B cell (primary cell): ENCODE data around the gene TWNK. TPM values are rescaled to one million over a fixed set of nuclear protein-coding genes. Genes with fewer than 3 reads are reported as not detected.

Experiments
- ATAC-seq: fragments of 200-7000 bp; cut with Tn5 transposase; one replicate; pipeline ENCODE4 v1.10.0; 2021; ENCODE audit warnings: low read depth, mild to moderate bottlenecking, moderate number of reproducible peaks, moderate library complexity
- CTCF ChIA-PET: fragments of 350-600 bp; sonication (Branson Sonifier 250); formaldehyde crosslinking; loops from one replicate; lab custom pipeline; 2021; ENCODE audit warnings: antibody characterized with exemption, inconsistent platforms; lab: Charles Lee
- POLR2A ChIA-PET: fragments of 350-600 bp; sonication (Branson Sonifier 250); formaldehyde crosslinking; loops from one replicate; lab custom pipeline; 2021; ENCODE audit warnings: antibody characterized with exemption; lab: Charles Lee
- DNase-seq: peaks from one replicate; pipeline ENCODE4 v3.0.0; 2013
- H2AFZ ChIP-seq: 2 replicates; pipeline ENCODE4 v1.6.1; 2012; ENCODE audit warnings: mild to moderate bottlenecking, low read depth, low read length; ENCODE audit not compliant: insufficient read depth, poor library complexity, severe bottlenecking
- H3K27ac ChIP-seq, 2 donors: 1 replicate in 1 of 2; 2 replicates in 1 of 2; pipeline ENCODE4 v1.5.1; 2012 to 2013; ENCODE audit warnings: low read length in 2 of 2, mild to moderate bottlenecking in 2 of 2, moderate library complexity in 1 of 2
- H3K27me3 ChIP-seq, 4 experiments: fragments of 200-600 bp in 1 of 4; sonication (generic) in 1 of 4; replicated peaks in 1 of 4; 1 replicate in 2 of 4; 2 replicates in 2 of 4; pipeline versions ENCODE4 v1.6.1 to v1.7.0; 2013 to 2016; ENCODE audit warnings: low read length in 3 of 4, mild to moderate bottlenecking in 2 of 4, mixed read lengths in 1 of 4, moderate library complexity in 1 of 4; ENCODE audit not compliant: insufficient read depth in 4 of 4, control insufficient read depth in 3 of 4; ENCODE audit errors: control extremely low read depth in 1 of 4
- H3K36me3 ChIP-seq, 2 experiments: replicated peaks in 1 of 2; 1 replicate in 1 of 2; 2 replicates in 1 of 2; pipeline versions ENCODE4 v1.6.1 to v1.7.1; 2013; ENCODE audit warnings: low read length in 1 of 2; ENCODE audit not compliant: insufficient read depth in 2 of 2, control insufficient read depth in 1 of 2; ENCODE audit errors: control extremely low read depth in 1 of 2, extremely low read depth in 1 of 2
- H3K4me1 ChIP-seq, 2 donors: fragments of 200-600 bp in 1 of 2; sonication (generic) in 1 of 2; 1 replicate in 1 of 2; 2 replicates in 1 of 2; pipeline versions ENCODE4 v1.5.1 to v1.6.1; 2013 to 2017; ENCODE audit warnings: low read length in 2 of 2; ENCODE audit not compliant: control insufficient read depth in 2 of 2, insufficient read depth in 2 of 2
- H3K4me2 ChIP-seq: replicated peaks from 2 replicates; pipeline ENCODE3; 2012; ENCODE audit warnings: mild to moderate bottlenecking, low read depth, low read length; ENCODE audit not compliant: poor library complexity, severe bottlenecking
- H3K4me3 ChIP-seq, 5 experiments: fragments of 200-600 bp in 1 of 5; sonication (generic) in 1 of 5; 1 replicate in 3 of 5; 2 replicates in 2 of 5; pipeline versions ENCODE4 v1.5.1 to v1.7.0; 2011 to 2016; ENCODE audit warnings: low read length in 4 of 5, mild to moderate bottlenecking in 4 of 5, low read depth in 2 of 5, control low read depth in 1 of 5, moderate library complexity in 1 of 5; ENCODE audit not compliant: insufficient read depth in 1 of 5; ENCODE audit errors: control extremely low read depth in 1 of 5, extremely low read depth in 1 of 5
- H3K79me2 ChIP-seq: fragments of 200-600 bp; sonication (generic); one replicate; pipeline ENCODE4 v1.6.0; 2016; ENCODE audit warnings: low read length; ENCODE audit not compliant: control insufficient read depth, insufficient read depth
- H3K9ac ChIP-seq: fragments of 200-600 bp; sonication (generic); 2 replicates; pipeline ENCODE4 v1.6.1; 2017; ENCODE audit warnings: mild to moderate bottlenecking, low read length, moderate library complexity
- H3K9me3 ChIP-seq, 3 donors: one replicate each; pipeline versions ENCODE4 v1.6.1 to v1.7.1; 2013; ENCODE audit warnings: low read length in 2 of 3; ENCODE audit not compliant: control insufficient read depth in 2 of 3, insufficient read depth in 1 of 3; ENCODE audit errors: control extremely low read depth in 1 of 3
- H4K20me1 ChIP-seq: 2 replicates; pipeline ENCODE4 v1.6.0; 2012; ENCODE audit warnings: mild to moderate bottlenecking, low read length; ENCODE audit not compliant: insufficient read depth, control insufficient read depth, poor library complexity, severe bottlenecking
- H3K27ac Mint-ChIP-seq: one replicate; pipeline ENCODE4 v1.8.0; 2021; ENCODE audit warnings: mixed read lengths
- H3K27me3 Mint-ChIP-seq: one replicate; pipeline ENCODE4 v1.8.0; 2021; ENCODE audit warnings: mixed read lengths
- H3K4me1 Mint-ChIP-seq: one replicate; pipeline ENCODE4 v1.8.0; 2021; ENCODE audit warnings: mixed read lengths
- H3K4me3 Mint-ChIP-seq: one replicate; pipeline ENCODE4 v1.8.0; 2021; ENCODE audit warnings: mixed read lengths
- H3K9me3 Mint-ChIP-seq: one replicate; pipeline ENCODE4 v1.8.0; 2022; ENCODE audit warnings: mixed read lengths; ENCODE audit not compliant: insufficient read depth
- EZH2 ChIP-seq: IDR thresholded peaks from 2 replicates; pipeline ENCODE4 v1.6.1; 2012; ENCODE audit warnings: borderline replicate concordance, low read depth, mild to moderate bottlenecking, moderate library complexity, low read length; ENCODE audit not compliant: insufficient read depth, poor library complexity, severe bottlenecking
- WGBS: methylation state at CpG from one replicate; pipeline ENCODE4 v1.1.5; 2013; ENCODE audit warnings: missing lambda C conversion rate; ENCODE audit not compliant: insufficient coverage; 5-methylcytosine and 5-hydroxymethylcytosine counted together
- intact Hi-C: fragments of 100-400 bp; cut with micrococcal nuclease; formaldehyde crosslinking; loops from one replicate; pipeline ENCODE4 v1.10.0; 2022
- polyA plus RNA-seq: library from polyadenylated mRNA; depleted of rRNA; stranded (reverse); fragments of >200 nt; gene quantifications from 2 replicates; pipeline ENCODE4 v1.2.3, GENCODE V29; 2012
- total RNA-seq, 2 donors: library from RNA; stranded (reverse); fragments of 120-200 nt in 1 of 2; gene quantifications; 1 replicate in 1 of 2; 2 replicates in 1 of 2; pipeline versions ENCODE4 v1.2.3 to v1.2.4, GENCODE V29; 2013 to 2022
- TF ChIP-seq, protein P1 (sequence below): fragments of 200-600 bp; IDR thresholded peaks from one replicate; pipeline ENCODE4 v1.8.0; 2022; ENCODE audit warnings: antibody characterized with exemption, mild to moderate bottlenecking

The TWNK gene
- total and polyA plus RNA-seq, 2 donors (not counting 1 experiment from before 2014, with no cell fraction given): 7.2 to 11.8 TPM

DNA sequence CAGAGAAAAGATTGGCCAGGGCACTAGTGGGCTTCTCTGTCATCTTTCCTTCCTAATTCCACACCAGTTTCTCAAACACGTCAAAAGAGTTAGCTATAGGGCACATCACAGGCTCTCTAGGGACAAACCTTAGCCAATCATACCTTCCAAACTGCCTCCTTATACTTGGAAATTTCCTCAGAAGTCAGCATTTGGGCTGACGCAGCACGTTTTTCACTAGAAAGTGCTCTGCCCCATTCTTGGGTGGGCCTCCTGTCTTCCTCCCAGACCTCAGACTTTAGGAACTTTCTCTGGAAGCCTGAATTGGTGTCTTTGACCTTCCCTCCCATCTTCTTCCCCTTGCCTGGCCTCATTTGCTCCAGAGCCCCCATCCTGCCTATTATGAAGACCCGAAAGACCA lies 54.8 kb downstream of the TWNK start:
- 83% methylated on average over 2 of the region's 4 CpGs for WGBS
- peaks cover 17% of the 10 kb centered on the region for H3K4me1 Mint-ChIP-seq
- Histone ChIP-seq H2AFZ (peak overlapping the region; percentile 92), H3K79me2 (no peaks in the 10 kb centered on the region), H3K9ac (peak overlapping the region; percentile 69), H3K36me3 (peaks cover 0 to 8% of the 10 kb centered on the region in 2 experiments), H3K4me1 (peaks cover 6 to 15% of the 10 kb centered on the region in 2 donors), H3K27me3 (peaks cover 0 to 15% (median 3%) of the 10 kb centered on the region in 4 experiments), H3K9me3 (peaks cover 0 to under 1% (median 0%) of the 10 kb centered on the region in 3 donors), H3K27ac (no peak overlapping the region), H3K4me3 (peak overlapping the region in 1 of 5 experiments; percentile 68), H3K4me2 (peak overlapping the region; percentile 78), H4K20me1 (no peaks in the 10 kb centered on the region)
- peak overlapping the region; percentile 32 for H3K27ac Mint-ChIP-seq
- no peaks in the 10 kb centered on the region for H3K9me3 Mint-ChIP-seq
- H3K27me3 Mint-ChIP-seq: peaks cover 14% of the 10 kb centered on the region
- intact Hi-C loops: loop anchor here (1.0 to 5.0 kb wide), 3 partner anchors 8 to 310 kb away; partner anchors contain the start of gene BTRC
- ATAC-seq (no peak), DNase-seq (peak; percentile 15)
- POLR2A ChIA-PET: interaction anchor here (1.0 to 2.1 kb wide), 3 partner anchors 10 to 20 kb away, joined by 5 to 20 read pairs (median 13); partner anchors contain the start of genes KAZALD1, PDZD7 and SFXN3
- H3K4me3 Mint-ChIP-seq: peak overlapping the region; percentile 100
- TF ChIP-seq, protein P1, sequence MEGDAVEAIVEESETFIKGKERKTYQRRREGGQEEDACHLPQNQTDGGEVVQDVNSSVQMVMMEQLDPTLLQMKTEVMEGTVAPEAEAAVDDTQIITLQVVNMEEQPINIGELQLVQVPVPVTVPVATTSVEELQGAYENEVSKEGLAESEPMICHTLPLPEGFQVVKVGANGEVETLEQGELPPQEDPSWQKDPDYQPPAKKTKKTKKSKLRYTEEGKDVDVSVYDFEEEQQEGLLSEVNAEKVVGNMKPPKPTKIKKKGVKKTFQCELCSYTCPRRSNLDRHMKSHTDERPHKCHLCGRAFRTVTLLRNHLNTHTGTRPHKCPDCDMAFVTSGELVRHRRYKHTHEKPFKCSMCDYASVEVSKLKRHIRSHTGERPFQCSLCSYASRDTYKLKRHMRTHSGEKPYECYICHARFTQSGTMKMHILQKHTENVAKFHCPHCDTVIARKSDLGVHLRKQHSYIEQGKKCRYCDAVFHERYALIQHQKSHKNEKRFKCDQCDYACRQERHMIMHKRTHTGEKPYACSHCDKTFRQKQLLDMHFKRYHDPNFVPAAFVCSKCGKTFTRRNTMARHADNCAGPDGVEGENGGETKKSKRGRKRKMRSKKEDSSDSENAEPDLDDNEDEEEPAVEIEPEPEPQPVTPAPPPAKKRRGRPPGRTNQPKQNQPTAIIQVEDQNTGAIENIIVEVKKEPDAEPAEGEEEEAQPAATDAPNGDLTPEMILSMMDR: no peak
- TF ChIP-seq EZH2: no peak
- CTCF ChIA-PET: interaction anchor here (1.0 to 7.8 kb wide), 15 partner anchors 7 to 739 kb away, joined by 3 to 306 read pairs (median 5); partner anchors contain the start of genes KAZALD1, PDZD7 and SFXN3
